ENCODE results near the gene PTGES. TPM values are rescaled to one million over a fixed set of nuclear protein-coding genes. Genes with fewer than 3 reads are reported as not detected.
A peak's percentile ranks its signal among the peaks of the same experiment; 100 is the strongest.

The PTGES gene
- total and polyA plus RNA-seq, 2 donors (not counting 1 experiment from before 2014, with no cell fraction given) = 9.6 to 13.3 TPM

DNA sequence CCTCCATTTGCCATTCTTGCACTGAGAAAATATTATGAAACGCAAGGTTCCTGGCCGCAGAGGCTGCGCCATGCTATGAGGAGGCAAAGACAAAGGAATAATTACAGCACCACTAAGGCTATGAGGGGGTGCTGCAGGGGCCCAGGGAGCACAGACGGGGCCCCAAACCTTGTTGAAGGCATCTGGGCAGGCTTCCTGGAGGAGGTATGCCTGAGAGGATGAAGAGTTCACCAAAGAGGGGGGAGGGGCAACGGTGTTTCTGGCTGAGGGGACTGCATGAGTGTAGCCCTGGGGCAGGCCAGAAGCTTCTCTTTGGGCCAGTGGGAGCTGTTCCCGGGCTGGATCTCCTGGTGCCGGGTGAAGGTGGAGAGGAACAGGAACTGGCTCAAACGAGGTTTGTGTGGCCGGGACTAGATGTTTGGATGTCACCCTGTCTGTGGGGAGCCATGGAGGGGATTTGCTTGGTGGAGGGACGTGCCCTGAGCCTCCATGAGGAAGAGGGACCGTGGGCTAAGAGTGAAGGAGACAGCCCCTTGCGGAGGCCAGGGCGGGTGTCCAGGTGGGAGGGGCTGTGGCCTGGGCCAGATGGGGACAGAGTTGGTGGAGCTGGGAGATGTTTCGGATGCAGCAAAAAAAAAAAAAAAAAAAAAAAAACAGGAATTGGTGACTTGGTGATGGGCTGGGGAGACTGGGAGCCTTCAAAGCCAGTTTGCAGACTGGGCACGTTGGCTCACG lies 28.2 kb downstream of the PTGES start:
- TF ChIP-seq EZH2 (IDR thresholded peaks at IDR 0.05; ENCODE audit: low read length, missing control alignments) (no peak), CTCF (conservative IDR thresholded peaks at IDR 0.05 in 1 of 2, IDR thresholded peaks at IDR 0.05 in 1 of 2; ENCODE audit: low read depth in 1 of 2, low read length in 2 of 2) (no peak)
- Histone ChIP-seq H3K36me3 (ENCODE audit: control insufficient read depth, insufficient read depth, low read length) (no peaks in the 10 kb centered on the region), H3K4me1 (ENCODE audit: control insufficient read depth, extremely low read depth, insufficient read depth, low read length) (no peaks in the 10 kb centered on the region), H3K27ac (ENCODE audit: insufficient read depth, low read length) (no peak overlapping the region), H3K27me3 (ENCODE audit: control insufficient read depth, insufficient read depth, low read length) (no peaks in the 10 kb centered on the region), H3K9ac (ENCODE audit: insufficient read depth, low read length) (no peak overlapping the region), H3K4me3 (replicated peaks in 1 of 4; ENCODE audit: control extremely low read depth in 1 of 4, insufficient read depth in 1 of 4, low read depth in 3 of 4, low read length in 4 of 4) (no peak overlapping the region), H4K20me1 (ENCODE audit: control insufficient read depth, extremely low read depth, insufficient read depth, low read length) (no peaks in the 10 kb centered on the region), H3K79me2 (ENCODE audit: control insufficient read depth, insufficient read depth, low read length) (no peaks in the 10 kb centered on the region), H2AFZ (ENCODE audit: low read length) (no peak overlapping the region), H3K9me3 (ENCODE audit: control insufficient read depth, insufficient read depth, low read depth, low read length) (no peaks in the 10 kb centered on the region), H3K4me2 (ENCODE audit: extremely low read depth, insufficient read depth, low read length) (no peak overlapping the region)
- DNase-seq (ENCODE audit: low read depth in 2 of 2) = no peak

GRCh38 chr9:129722913-129723312 lies 29.9 kb downstream of the PTGES start:
- Histone ChIP-seq H3K27ac (ENCODE audit: insufficient read depth, low read length) (no peak overlapping the region), H3K4me1 (ENCODE audit: control insufficient read depth, extremely low read depth, insufficient read depth, low read length) (no peaks in the 10 kb centered on the region), H3K36me3 (ENCODE audit: control insufficient read depth, insufficient read depth, low read length) (no peaks in the 10 kb centered on the region), H3K4me3 (replicated peaks in 1 of 4; ENCODE audit: control extremely low read depth in 1 of 4, insufficient read depth in 1 of 4, low read depth in 3 of 4, low read length in 4 of 4) (no peak overlapping the region), H3K4me2 (ENCODE audit: extremely low read depth, insufficient read depth, low read length) (no peak overlapping the region), H3K9me3 (ENCODE audit: control insufficient read depth, insufficient read depth, low read depth, low read length) (no peaks in the 10 kb centered on the region), H3K9ac (ENCODE audit: insufficient read depth, low read length) (no peak overlapping the region), H4K20me1 (ENCODE audit: control insufficient read depth, extremely low read depth, insufficient read depth, low read length) (no peaks in the 10 kb centered on the region), H3K27me3 (ENCODE audit: control insufficient read depth, insufficient read depth, low read length) (no peaks in the 10 kb centered on the region), H2AFZ (ENCODE audit: low read length) (no peak overlapping the region), H3K79me2 (ENCODE audit: control insufficient read depth, insufficient read depth, low read length) (no peaks in the 10 kb centered on the region)
- no peak for TF ChIP-seq EZH2 (IDR thresholded peaks at IDR 0.05; ENCODE audit: low read length, missing control alignments)
- no peak for TF ChIP-seq CTCF (conservative IDR thresholded peaks at IDR 0.05 in 1 of 2, IDR thresholded peaks at IDR 0.05 in 1 of 2; ENCODE audit: low read depth in 1 of 2, low read length in 2 of 2)
- DNase-seq (ENCODE audit: low read depth in 2 of 2) = no peak

GRCh38 chr9:129720865-129721545 lies 31.8 kb downstream of the PTGES start:
- Histone ChIP-seq H3K4me3 (replicated peaks in 1 of 4; ENCODE audit: control extremely low read depth in 1 of 4, insufficient read depth in 1 of 4, low read depth in 3 of 4, low read length in 4 of 4) (no peak overlapping the region), H3K9me3 (ENCODE audit: control insufficient read depth, insufficient read depth, low read depth, low read length) (no peaks in the 10 kb centered on the region), H3K27me3 (ENCODE audit: control insufficient read depth, insufficient read depth, low read length) (no peaks in the 10 kb centered on the region), H3K27ac (ENCODE audit: insufficient read depth, low read length) (no peak overlapping the region), H4K20me1 (ENCODE audit: control insufficient read depth, extremely low read depth, insufficient read depth, low read length) (no peaks in the 10 kb centered on the region), H3K4me1 (ENCODE audit: control insufficient read depth, extremely low read depth, insufficient read depth, low read length) (no peaks in the 10 kb centered on the region), H3K9ac (ENCODE audit: insufficient read depth, low read length) (no peak overlapping the region), H2AFZ (ENCODE audit: low read length) (no peak overlapping the region), H3K79me2 (ENCODE audit: control insufficient read depth, insufficient read depth, low read length) (no peaks in the 10 kb centered on the region), H3K4me2 (ENCODE audit: extremely low read depth, insufficient read depth, low read length) (no peak overlapping the region), H3K36me3 (ENCODE audit: control insufficient read depth, insufficient read depth, low read length) (no peaks in the 10 kb centered on the region)
- DNase-seq (ENCODE audit: low read depth in 2 of 2) = no peak
- TF ChIP-seq EZH2 (IDR thresholded peaks at IDR 0.05; ENCODE audit: low read length, missing control alignments) = no peak
- peak in 1 of 2 donors; percentile 24 for TF ChIP-seq CTCF (conservative IDR thresholded peaks at IDR 0.05 in 1 of 2, IDR thresholded peaks at IDR 0.05 in 1 of 2; ENCODE audit: low read depth in 1 of 2, low read length in 2 of 2)

Measured in fibroblast of lung (primary cell).